Aorta (tissue), 5 donors: ENCODE measurements around the gene GNRH2. TPM values are rescaled to one million over a fixed set of nuclear protein-coding genes. Genes with fewer than 3 reads are reported as not detected.

Experiments
- ATAC-seq: fragments of 200-7000 bp; cut with Tn5 transposase; one replicate; pipeline ENCODE4 v1.9.1; 2022; ENCODE audit warnings: moderate library complexity; ENCODE audit not compliant: low FRiP score
- DNase-seq, 2 donors: peaks; one replicate each; pipeline ENCODE4 v3.0.0-alpha.2; 2020
- H3K27ac ChIP-seq, 2 donors: one replicate each; pipeline ENCODE4 v1.5.1; 2013; ENCODE audit warnings: low read length in 2 of 2, mild to moderate bottlenecking in 2 of 2, moderate library complexity in 2 of 2, control low read depth in 1 of 2, inconsistent platforms in 1 of 2, low read depth in 1 of 2
- H3K27me3 ChIP-seq, 2 donors: one replicate each; pipeline ENCODE4 v1.6.1; 2013; ENCODE audit warnings: control low read depth in 1 of 2, low read length in 1 of 2, mild to moderate bottlenecking in 1 of 2, moderate library complexity in 1 of 2; ENCODE audit not compliant: insufficient read depth in 2 of 2, control insufficient read depth in 1 of 2
- H3K36me3 ChIP-seq, 2 donors: one replicate each; pipeline ENCODE4 v1.6.1; 2013; ENCODE audit warnings: control low read depth in 1 of 2, low read length in 1 of 2, mild to moderate bottlenecking in 1 of 2; ENCODE audit not compliant: insufficient read depth in 2 of 2, control insufficient read depth in 1 of 2
- H3K4me1 ChIP-seq, 2 donors: one replicate each; pipeline ENCODE4 v1.6.1; 2013; ENCODE audit warnings: low read length in 2 of 2, control low read depth in 1 of 2, mild to moderate bottlenecking in 1 of 2, moderate library complexity in 1 of 2; ENCODE audit not compliant: insufficient read depth in 2 of 2, control insufficient read depth in 1 of 2
- H3K4me3 ChIP-seq, 2 donors: one replicate each; pipeline ENCODE4 v1.5.1; 2013; ENCODE audit warnings: low read length in 2 of 2, control low read depth in 1 of 2, mild to moderate bottlenecking in 1 of 2
- H3K9me3 ChIP-seq: one replicate; pipeline ENCODE4 v1.6.1; 2013; ENCODE audit warnings: mild to moderate bottlenecking, low read length; ENCODE audit not compliant: control insufficient read depth
- WGBS, 2 donors: extraction: QIAGEN DNeasy Blood & Tissue Kit; methylation state at CpG; one replicate each; pipeline ENCODE4 v1.1.7; 2013; 5-methylcytosine and 5-hydroxymethylcytosine counted together
- intact Hi-C, 2 donors: fragments of 100-400 bp; cut with DNase I; formaldehyde crosslinking; loops; one replicate each; pipeline versions ENCODE4 v1.14.2 to v1.15.0; 2022
- polyA plus RNA-seq, 2 donors: library from polyadenylated mRNA; stranded (reverse); fragments of 200-250 nt; gene quantifications; one replicate each; pipeline ENCODE4 v1.2.3, GENCODE V29; 2013
- total RNA-seq, 2 donors: library from RNA; stranded (reverse); fragmentation: NEBNext Ultra II Directional; extraction: Animal tissue kit (Norgen Biotek cat#: 25700); gene quantifications; one replicate each; pipeline ENCODE4 v1.2.1, GENCODE V29; 2021
- donor health status: healthy with polysubstance abuse.
- donor health status: Bipolar disorder and iron deficiency.
- donor health status: DM: no; HTN: no; CAD: no.
- donor health status: DM: no; HTN: no; CAD: no.
- donor health status: DM: yes; HTN: yes; CAD: no.

Gene GNRH2
- total and polyA plus RNA-seq, 4 donors = 0.49 to 0.69 TPM; not detected in 2

- ATAC-seq (peak; percentile 48), DNase-seq (no peak)
- Histone ChIP-seq H3K9me3 (no peaks in the 10 kb centered on the region), H3K36me3 (peaks cover 0 to 12% of the 10 kb centered on the region in 2 donors), H3K27me3 (no peaks in the 10 kb centered on the region), H3K4me3 (no peak overlapping the region), H3K27ac (no peak overlapping the region), H3K4me1 (no peaks in the 10 kb centered on the region)
- WGBS, 2 donors = 44 to 51% methylated on average over 8 of the region's 8 CpGs
- intact Hi-C loops = no loop called here
These were observed 10.8 kb upstream of the GNRH2 start for GRCh38 chr20:3032624-3033023.

- whole genome bisulfite sequencing, 2 donors = 88 to 90% methylated on average over 3 of the region's 3 CpGs
- Histone ChIP-seq H3K9me3 (no peaks in the 10 kb centered on the region), H3K4me1 (no peaks in the 10 kb centered on the region), H3K36me3 (peaks cover 0 to 10% of the 10 kb centered on the region in 2 donors), H3K27ac (no peak overlapping the region), H3K27me3 (no peaks in the 10 kb centered on the region), H3K4me3 (no peak overlapping the region)
- intact Hi-C loops = no loop called here
- ATAC-seq (no peak), DNase-seq (no peak)
These were observed 5.8 kb upstream of the GNRH2 start for GRCh38 chr20:3037654-3038053.

GRCh38 chr20:3038454-3038853, 5.0 kb upstream of the GNRH2 start:
- DNase-seq (no peak), ATAC-seq (no peak)
- Histone ChIP-seq H3K4me3 (no peak overlapping the region), H3K36me3 (peaks cover 0 to 10% of the 10 kb centered on the region in 2 donors), H3K9me3 (no peaks in the 10 kb centered on the region), H3K27ac (no peak overlapping the region), H3K4me1 (no peaks in the 10 kb centered on the region), H3K27me3 (no peaks in the 10 kb centered on the region)
- intact Hi-C loops = no loop called here
- 72 to 79% methylated on average over 5 of the region's 5 CpGs for WGBS, 2 donors

GRCh38 chr20:3039426-3039825, 4.0 kb upstream of the GNRH2 start:
- no peak for DNase-seq
- intact Hi-C loops = no loop called here
- Histone ChIP-seq H3K36me3 (peaks cover 0 to 10% of the 10 kb centered on the region in 2 donors), H3K27ac (no peak overlapping the region), H3K4me3 (no peak overlapping the region), H3K4me1 (no peaks in the 10 kb centered on the region), H3K27me3 (no peaks in the 10 kb centered on the region), H3K9me3 (no peaks in the 10 kb centered on the region)
- 77 to 91% methylated on average over 4 of the region's 4 CpGs for WGBS, 2 donors
- no peak for ATAC-seq

GRCh38 chr20:3040086-3040485, 3.3 kb upstream of the GNRH2 start:
- WGBS, 2 donors = 92 to 94% methylated on average over 8 of the region's 8 CpGs
- no peaks in the 10 kb centered on the region for H3K27me3 ChIP-seq
- no peaks in the 10 kb centered on the region for H3K4me1 ChIP-seq
- no peaks in the 10 kb centered on the region for H3K9me3 ChIP-seq
- H3K4me3 ChIP-seq = no peak overlapping the region
- ATAC-seq (no peak), DNase-seq (no peak)
- intact Hi-C loops = loop anchor here in 1 of 2 donors (10.0 kb wide), 2 partner anchors 165 kb away; partner anchors contain the start of genes DDRGK1, ITPA and PTPRA
- no peak overlapping the region for H3K27ac ChIP-seq
- peaks cover 0 to 10% of the 10 kb centered on the region in 2 donors for H3K36me3 ChIP-seq

- Histone ChIP-seq H3K27me3 (no peaks in the 10 kb centered on the region), H3K27ac (peak overlapping the region in 1 of 2 donors; percentile 50), H3K4me1 (no peaks in the 10 kb centered on the region), H3K4me3 (no peak overlapping the region), H3K9me3 (no peaks in the 10 kb centered on the region), H3K36me3 (peaks cover 0 to 7% of the 10 kb centered on the region in 2 donors)
- ATAC-seq = no peak
- 21 to 24% methylated on average over 10 of the region's 10 CpGs for WGBS, 2 donors
- DNase-seq = no peak
- intact Hi-C loops = loop anchor here in 1 of 2 donors (10.0 kb wide), 2 partner anchors 163 to 167 kb away; partner anchors contain the start of genes DDRGK1, ITPA and PTPRA
These were observed 1.5 kb upstream of the GNRH2 start for GRCh38 chr20:3041854-3042409.

GRCh38 chr20:3042625-3043024, 797 bp upstream of the GNRH2 start:
- peaks cover 0 to under 1% of the 10 kb centered on the region in 2 donors for H3K36me3 ChIP-seq
- no peak overlapping the region for H3K4me3 ChIP-seq
- intact Hi-C loops = loop anchor here in 1 of 2 donors (10.0 kb wide), 2 partner anchors 162 to 168 kb away; partner anchors contain the start of genes DDRGK1, ITPA and PTPRA
- peak in 1 of 2 donors; percentile 58 for DNase-seq
- no peaks in the 10 kb centered on the region for H3K27me3 ChIP-seq
- no peaks in the 10 kb centered on the region for H3K9me3 ChIP-seq
- no peaks in the 10 kb centered on the region for H3K4me1 ChIP-seq
- H3K27ac ChIP-seq = peak overlapping the region in 1 of 2 donors; percentile 49
- peak; percentile 55 for ATAC-seq
- WGBS, 2 donors = 44 to 61% methylated on average over 5 of the region's 5 CpGs

GRCh38 chr20:3044336-3044965, 1.0 kb downstream of the GNRH2 start:
- Histone ChIP-seq H3K36me3 (peaks cover 0 to 4% of the 10 kb centered on the region in 2 donors), H3K4me1 (no peaks in the 10 kb centered on the region), H3K9me3 (no peaks in the 10 kb centered on the region), H3K27me3 (no peaks in the 10 kb centered on the region), H3K27ac (no peak overlapping the region), H3K4me3 (no peak overlapping the region)
- WGBS, 2 donors = 94 to 96% methylated on average over 8 of the region's 8 CpGs
- DNase-seq (no peak), ATAC-seq (no peak)
- intact Hi-C loops = loop anchor here in 1 of 2 donors (10.0 kb wide), 2 partner anchors 160 to 170 kb away; partner anchors contain the start of genes DDRGK1, ITPA and PTPRA
